GM19452 (cell line): ENCODE data around the gene NFAM1.

Source experiments
- ATAC-seq: cut with Tn5 transposase; IDR thresholded peaks from one replicate; pipeline ENCODE4 v1.9.1; 2021; ENCODE audit not compliant: unreplicated experiment

NFAM1 gene

GRCh38 chr22:42361523-42361922 is 70.7 kb downstream of the NFAM1 start:
- ATAC-seq = no peak

GRCh38 chr22:42360348-42360747 is 71.9 kb downstream of the NFAM1 start:
- ATAC-seq = no peak

GRCh38 chr22:42358643-42359558 is 73.3 kb downstream of the NFAM1 start:
- ATAC-seq = no peak

- ATAC-seq = no peak
These were observed 74.4 kb downstream of the NFAM1 start for GRCh38 chr22:42357634-42358296.

GRCh38 chr22:42357221-42357620 is 75.0 kb downstream of the NFAM1 start:
- no peak for ATAC-seq

- ATAC-seq = no peak
These were observed 75.7 kb downstream of the NFAM1 start for GRCh38 chr22:42356533-42356932.

GRCh38 chr22:42353883-42354727 is 78.1 kb downstream of the NFAM1 start:
- ATAC-seq = no peak

GRCh38 chr22:42350373-42350772 is 81.8 kb downstream of the NFAM1 start:
- ATAC-seq = no peak

- ATAC-seq = no peak
These were observed 84.8 kb downstream of the NFAM1 start for GRCh38 chr22:42347281-42347824.

GRCh38 chr22:42346722-42347121 is 85.5 kb downstream of the NFAM1 start:
- no peak for ATAC-seq

- ATAC-seq = no peak
These were observed 86.7 kb downstream of the NFAM1 start for GRCh38 chr22:42345458-42345857.

GRCh38 chr22:42344361-42344905 is 87.8 kb downstream of the NFAM1 start:
- ATAC-seq = no peak

- no peak for ATAC-seq
These were observed 88.6 kb downstream of the NFAM1 start for GRCh38 chr22:42343531-42344081.

- ATAC-seq = no peak
These were observed 89.1 kb downstream of the NFAM1 start for GRCh38 chr22:42343121-42343454.

- no peak for ATAC-seq
These were observed 89.6 kb downstream of the NFAM1 start for GRCh38 chr22:42342426-42343120.

GRCh38 chr22:42341779-42342178 is 90.4 kb downstream of the NFAM1 start:
- no peak for ATAC-seq

GRCh38 chr22:42340829-42341383 is 91.3 kb downstream of the NFAM1 start:
- no peak for ATAC-seq

GRCh38 chr22:42340150-42340549 is 92.1 kb downstream of the NFAM1 start:
- ATAC-seq = no peak

- no peak for ATAC-seq
These were observed 93.7 kb downstream of the NFAM1 start for GRCh38 chr22:42338479-42338878.

- no peak for ATAC-seq
These were observed 94.8 kb downstream of the NFAM1 start for GRCh38 chr22:42337356-42337755.
